Tibial nerve (tissue), 4 donors: Measurements from ENCODE around the gene GALNT18.

Source experiments
- CTCF ChIP-seq, 5 experiments: fragments of 200-600 bp in 3 of 5; fragments of 450-650 bp in 2 of 5; sonication (generic) in 3 of 5; IDR thresholded peaks; one replicate each; pipeline ENCODE4 v1.5.1; 2016 to 2019; ENCODE audit warnings: antibody characterized with exemption in 5 of 5, mild to moderate bottlenecking in 3 of 5, moderate library complexity in 2 of 5
- EP300 ChIP-seq, 2 donors: sonication (generic); formaldehyde crosslinking; IDR thresholded peaks; one replicate each; pipeline ENCODE4 v1.6.1; 2017; ENCODE audit warnings: antibody characterized with exemption in 2 of 2, mild to moderate bottlenecking in 1 of 2
- POLR2A ChIP-seq, 2 donors: fragments of 450-650 bp; IDR thresholded peaks; one replicate each; pipeline ENCODE4 v1.6.1; 2017; ENCODE audit warnings: antibody characterized with exemption in 2 of 2, mild to moderate bottlenecking in 2 of 2, moderate library complexity in 2 of 2

DNA sequence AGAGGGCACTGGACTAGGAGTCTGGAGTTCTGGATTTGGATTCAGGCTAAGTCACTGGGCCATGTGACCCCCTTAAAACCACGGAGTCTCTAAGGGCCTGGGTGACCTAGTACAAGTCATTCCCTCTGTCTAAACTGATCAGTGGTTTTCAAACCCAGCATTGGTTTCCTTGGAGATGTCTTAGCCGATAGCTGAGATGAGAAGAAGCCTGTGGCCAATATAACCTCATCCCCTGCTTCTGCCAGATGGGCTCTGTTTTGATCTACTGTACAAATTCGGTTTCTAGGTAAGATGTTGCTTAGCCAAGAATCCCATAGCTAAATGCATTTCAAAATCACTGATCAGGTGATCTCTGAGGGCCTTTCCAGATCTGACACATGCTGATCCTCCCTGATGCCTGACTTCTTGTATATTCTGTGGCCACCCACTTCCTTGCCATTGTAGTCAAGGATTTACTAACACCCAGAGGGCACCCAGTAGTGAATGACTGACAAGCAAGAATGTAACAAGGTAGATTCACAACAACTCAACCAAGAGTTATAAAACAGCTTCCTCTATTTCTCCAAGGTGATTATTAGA is 53.1 kb downstream of the GALNT18 start:
- TF ChIP-seq POLR2A (IDR thresholded peaks at IDR 0.05) (no peak), CTCF (IDR thresholded peaks at IDR 0.05) (no peak), EP300 (IDR thresholded peaks at IDR 0.05) (no peak)
